SK-N-SH treated with all-trans-retinoic acid at 6 μM for 48 hours (cell line): ENCODE data around the gene CERT1.

Experiments
- ATAC-seq: fragments of 200-7000 bp; cut with Tn5 transposase; 3 replicates; pipeline ENCODE4 v1.9.1; 2020; ENCODE audit warnings: mild to moderate bottlenecking, moderate library complexity
- BACH2 ChIP-seq: fragments of 250-450 bp; sonication (Bioruptor Pico); IDR thresholded peaks from 2 replicates; pipeline ENCODE4 v1.9.0; 2021; ENCODE audit warnings: mild to moderate bottlenecking, borderline replicate concordance
- ESRRG ChIP-seq: fragments of 250-450 bp; sonication (Bioruptor Pico); IDR thresholded peaks from 2 replicates; pipeline ENCODE4 v1.6.1; 2021; ENCODE audit warnings: mild to moderate bottlenecking
- ISL1 ChIP-seq: fragments of 250-450 bp; sonication (Bioruptor Pico); IDR thresholded peaks from 2 replicates; pipeline ENCODE4 v2.1.2; 2022; ENCODE audit warnings: mild to moderate bottlenecking, moderate library complexity
- OSR1 ChIP-seq: fragments of 250-450 bp; sonication (Bioruptor Pico); IDR thresholded peaks from 2 replicates; pipeline ENCODE4 v1.8.0; 2022; ENCODE audit warnings: moderate library complexity, mild to moderate bottlenecking, inconsistent platforms
- PPARA ChIP-seq: fragments of 250-450 bp; sonication (Bioruptor Pico); IDR thresholded peaks from 2 replicates; pipeline ENCODE4 v1.5.0; 2020; ENCODE audit warnings: mild to moderate bottlenecking, borderline replicate concordance
- RARB ChIP-seq: fragments of 250-450 bp; sonication (Bioruptor Pico); IDR thresholded peaks from 2 replicates; pipeline ENCODE4 v1.8.0; 2021; ENCODE audit warnings: mild to moderate bottlenecking, moderate library complexity
- SNAI2 ChIP-seq: fragments of 250-450 bp; sonication (Bioruptor Pico); IDR thresholded peaks from 2 replicates; pipeline ENCODE4 v1.5.0; 2020; ENCODE audit warnings: mild to moderate bottlenecking, moderate library complexity
- TOX ChIP-seq: fragments of 250-450 bp; sonication (Bioruptor Pico); IDR thresholded peaks from 2 replicates; pipeline ENCODE4 v1.8.0; 2021; ENCODE audit warnings: mild to moderate bottlenecking, moderate library complexity, borderline replicate concordance
- ZC3H10 ChIP-seq: fragments of 250-450 bp; sonication (Bioruptor Pico); IDR thresholded peaks from 2 replicates; pipeline ENCODE4 v1.5.1; 2021; ENCODE audit warnings: mild to moderate bottlenecking, moderate library complexity
- ZFP30 ChIP-seq: fragments of 450-650 bp; formaldehyde crosslinking; IDR thresholded peaks from 2 replicates; pipeline ENCODE4 v1.5.0; 2022; ENCODE audit warnings: mild to moderate bottlenecking, moderate library complexity
- ZNF8 ChIP-seq: fragments of 450-650 bp; formaldehyde crosslinking; IDR thresholded peaks from 2 replicates; pipeline ENCODE4 v1.5.0; 2020; ENCODE audit warnings: mild to moderate bottlenecking, moderate library complexity
- TF ChIP-seq, protein P1 (sequence below): fragments of 250-450 bp; sonication (Bioruptor Pico); IDR thresholded peaks from 2 replicates; pipeline ENCODE4 v1.8.0; 2020; ENCODE audit warnings: mild to moderate bottlenecking, moderate library complexity, borderline replicate concordance
- TF ChIP-seq, protein P2 (sequence below): fragments of 250-450 bp; sonication (Bioruptor Pico); IDR thresholded peaks from 2 replicates; pipeline ENCODE4 v1.5.1; 2020; ENCODE audit warnings: low read depth, mild to moderate bottlenecking, moderate library complexity
- TF ChIP-seq, protein P3 (sequence below): fragments of 250-450 bp; sonication (Bioruptor Pico); IDR thresholded peaks from 2 replicates; pipeline ENCODE4 v1.5.0; 2020; ENCODE audit warnings: mild to moderate bottlenecking, moderate library complexity
- TF ChIP-seq, protein P4 (sequence below): fragments of 250-450 bp; sonication (Bioruptor Pico); IDR thresholded peaks from 2 replicates; pipeline ENCODE4 v1.5.1; 2021; ENCODE audit warnings: mild to moderate bottlenecking, moderate library complexity

The CERT1 gene

DNA sequence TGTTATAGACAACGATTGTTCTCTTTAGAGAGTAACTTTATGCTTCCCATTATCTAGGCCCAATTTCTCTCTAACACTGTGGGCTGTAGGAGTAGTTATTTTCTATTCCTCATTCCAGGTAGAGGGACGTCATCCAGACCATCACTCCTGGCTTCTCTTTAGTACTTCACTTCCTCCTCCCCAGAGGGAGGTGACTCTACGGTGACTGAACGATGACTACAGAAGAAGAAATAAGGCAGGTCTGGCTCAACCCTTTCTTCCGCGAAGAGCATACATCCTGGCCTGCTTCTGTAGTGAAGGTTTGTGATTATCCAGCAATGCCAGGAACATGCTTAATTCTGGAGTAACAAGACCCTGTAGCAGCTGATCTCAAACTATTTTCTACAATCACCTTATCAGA, 123.6 kb downstream of the CERT1 start:
- ATAC-seq, result no peak
- TF ChIP-seq ESRRG (CRISPR knock-in tag), result no peak
- no peak for TF ChIP-seq RARB
- TF ChIP-seq, protein P1, sequence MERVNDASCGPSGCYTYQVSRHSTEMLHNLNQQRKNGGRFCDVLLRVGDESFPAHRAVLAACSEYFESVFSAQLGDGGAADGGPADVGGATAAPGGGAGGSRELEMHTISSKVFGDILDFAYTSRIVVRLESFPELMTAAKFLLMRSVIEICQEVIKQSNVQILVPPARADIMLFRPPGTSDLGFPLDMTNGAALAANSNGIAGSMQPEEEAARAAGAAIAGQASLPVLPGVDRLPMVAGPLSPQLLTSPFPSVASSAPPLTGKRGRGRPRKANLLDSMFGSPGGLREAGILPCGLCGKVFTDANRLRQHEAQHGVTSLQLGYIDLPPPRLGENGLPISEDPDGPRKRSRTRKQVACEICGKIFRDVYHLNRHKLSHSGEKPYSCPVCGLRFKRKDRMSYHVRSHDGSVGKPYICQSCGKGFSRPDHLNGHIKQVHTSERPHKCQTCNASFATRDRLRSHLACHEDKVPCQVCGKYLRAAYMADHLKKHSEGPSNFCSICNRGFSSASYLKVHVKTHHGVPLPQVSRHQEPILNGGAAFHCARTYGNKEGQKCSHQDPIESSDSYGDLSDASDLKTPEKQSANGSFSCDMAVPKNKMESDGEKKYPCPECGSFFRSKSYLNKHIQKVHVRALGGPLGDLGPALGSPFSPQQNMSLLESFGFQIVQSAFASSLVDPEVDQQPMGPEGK (CRISPR knock-in tag), result no peak
- TF ChIP-seq OSR1, result no peak
- TF ChIP-seq, protein P2, sequence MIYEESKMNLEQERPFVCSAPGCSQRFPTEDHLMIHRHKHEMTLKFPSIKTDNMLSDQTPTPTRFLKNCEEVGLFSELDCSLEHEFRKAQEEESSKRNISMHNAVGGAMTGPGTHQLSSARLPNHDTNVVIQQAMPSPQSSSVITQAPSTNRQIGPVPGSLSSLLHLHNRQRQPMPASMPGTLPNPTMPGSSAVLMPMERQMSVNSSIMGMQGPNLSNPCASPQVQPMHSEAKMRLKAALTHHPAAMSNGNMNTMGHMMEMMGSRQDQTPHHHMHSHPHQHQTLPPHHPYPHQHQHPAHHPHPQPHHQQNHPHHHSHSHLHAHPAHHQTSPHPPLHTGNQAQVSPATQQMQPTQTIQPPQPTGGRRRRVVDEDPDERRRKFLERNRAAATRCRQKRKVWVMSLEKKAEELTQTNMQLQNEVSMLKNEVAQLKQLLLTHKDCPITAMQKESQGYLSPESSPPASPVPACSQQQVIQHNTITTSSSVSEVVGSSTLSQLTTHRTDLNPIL (CRISPR knock-in tag), result no peak
- TF ChIP-seq TOX (CRISPR knock-in tag), result no peak
- TF ChIP-seq, protein P3, sequence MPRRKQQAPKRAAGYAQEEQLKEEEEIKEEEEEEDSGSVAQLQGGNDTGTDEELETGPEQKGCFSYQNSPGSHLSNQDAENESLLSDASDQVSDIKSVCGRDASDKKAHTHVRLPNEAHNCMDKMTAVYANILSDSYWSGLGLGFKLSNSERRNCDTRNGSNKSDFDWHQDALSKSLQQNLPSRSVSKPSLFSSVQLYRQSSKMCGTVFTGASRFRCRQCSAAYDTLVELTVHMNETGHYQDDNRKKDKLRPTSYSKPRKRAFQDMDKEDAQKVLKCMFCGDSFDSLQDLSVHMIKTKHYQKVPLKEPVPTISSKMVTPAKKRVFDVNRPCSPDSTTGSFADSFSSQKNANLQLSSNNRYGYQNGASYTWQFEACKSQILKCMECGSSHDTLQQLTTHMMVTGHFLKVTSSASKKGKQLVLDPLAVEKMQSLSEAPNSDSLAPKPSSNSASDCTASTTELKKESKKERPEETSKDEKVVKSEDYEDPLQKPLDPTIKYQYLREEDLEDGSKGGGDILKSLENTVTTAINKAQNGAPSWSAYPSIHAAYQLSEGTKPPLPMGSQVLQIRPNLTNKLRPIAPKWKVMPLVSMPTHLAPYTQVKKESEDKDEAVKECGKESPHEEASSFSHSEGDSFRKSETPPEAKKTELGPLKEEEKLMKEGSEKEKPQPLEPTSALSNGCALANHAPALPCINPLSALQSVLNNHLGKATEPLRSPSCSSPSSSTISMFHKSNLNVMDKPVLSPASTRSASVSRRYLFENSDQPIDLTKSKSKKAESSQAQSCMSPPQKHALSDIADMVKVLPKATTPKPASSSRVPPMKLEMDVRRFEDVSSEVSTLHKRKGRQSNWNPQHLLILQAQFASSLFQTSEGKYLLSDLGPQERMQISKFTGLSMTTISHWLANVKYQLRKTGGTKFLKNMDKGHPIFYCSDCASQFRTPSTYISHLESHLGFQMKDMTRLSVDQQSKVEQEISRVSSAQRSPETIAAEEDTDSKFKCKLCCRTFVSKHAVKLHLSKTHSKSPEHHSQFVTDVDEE (CRISPR knock-in tag), result no peak
- no peak for TF ChIP-seq PPARA (CRISPR knock-in tag)
- no peak for TF ChIP-seq BACH2
- TF ChIP-seq SNAI2 (CRISPR knock-in tag), result no peak
- no peak for TF ChIP-seq ZNF8 (CRISPR knock-in tag)
- no peak for TF ChIP-seq ZC3H10 (CRISPR knock-in tag)

DNA sequence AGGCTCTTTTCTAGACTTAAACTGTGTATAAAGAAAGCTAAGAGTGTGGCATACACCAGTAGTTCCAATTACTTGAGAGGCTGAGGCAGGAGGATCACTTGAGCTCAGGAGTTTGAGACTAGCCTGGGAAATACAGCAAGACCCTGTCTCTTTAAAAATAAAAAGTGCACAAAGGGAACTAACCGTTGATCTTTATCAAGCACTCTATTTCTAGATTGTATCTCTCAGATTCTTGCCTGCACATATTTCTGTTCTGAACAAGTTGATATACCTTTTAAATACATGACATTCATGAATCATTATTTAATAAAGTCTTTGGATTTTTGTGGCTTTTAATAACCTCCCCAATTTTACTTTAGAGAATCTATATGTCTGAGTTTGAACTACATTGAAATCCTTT, 127.2 kb downstream of the CERT1 start:
- peak; percentile 54 for ATAC-seq
- no peak for TF ChIP-seq RARB
- TF ChIP-seq, protein P3 (CRISPR knock-in tag), result no peak
- TF ChIP-seq ESRRG (CRISPR knock-in tag), result no peak
- TF ChIP-seq ZFP30, result no peak
- no peak for TF ChIP-seq ZNF8 (CRISPR knock-in tag)
- TF ChIP-seq ISL1 (CRISPR knock-in tag), result peak; percentile 67
- TF ChIP-seq, protein P1 (CRISPR knock-in tag), result no peak
- TF ChIP-seq ZC3H10 (CRISPR knock-in tag), result no peak

DNA sequence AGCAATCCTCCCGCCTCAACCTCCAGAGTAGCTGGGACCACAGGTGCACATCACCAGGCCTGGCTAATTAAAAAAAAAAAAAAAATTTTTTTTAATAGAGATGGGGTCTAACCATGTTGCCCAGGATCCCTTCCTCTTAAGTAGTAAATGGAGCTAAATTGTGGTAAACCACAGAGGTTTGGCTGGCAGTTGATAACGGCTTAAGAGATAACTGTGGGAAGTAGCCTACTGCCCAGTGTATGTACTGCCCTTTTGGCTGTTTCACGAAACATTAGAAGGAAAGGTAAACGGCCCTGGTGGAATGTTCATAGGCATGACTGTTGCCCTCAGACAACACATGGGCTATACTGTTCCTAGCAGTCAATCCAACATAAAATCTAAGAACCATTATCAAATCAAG, 130.0 kb downstream of the CERT1 start:
- no peak for ATAC-seq
- TF ChIP-seq, protein P1 (CRISPR knock-in tag), result no peak
- TF ChIP-seq, protein P4, sequence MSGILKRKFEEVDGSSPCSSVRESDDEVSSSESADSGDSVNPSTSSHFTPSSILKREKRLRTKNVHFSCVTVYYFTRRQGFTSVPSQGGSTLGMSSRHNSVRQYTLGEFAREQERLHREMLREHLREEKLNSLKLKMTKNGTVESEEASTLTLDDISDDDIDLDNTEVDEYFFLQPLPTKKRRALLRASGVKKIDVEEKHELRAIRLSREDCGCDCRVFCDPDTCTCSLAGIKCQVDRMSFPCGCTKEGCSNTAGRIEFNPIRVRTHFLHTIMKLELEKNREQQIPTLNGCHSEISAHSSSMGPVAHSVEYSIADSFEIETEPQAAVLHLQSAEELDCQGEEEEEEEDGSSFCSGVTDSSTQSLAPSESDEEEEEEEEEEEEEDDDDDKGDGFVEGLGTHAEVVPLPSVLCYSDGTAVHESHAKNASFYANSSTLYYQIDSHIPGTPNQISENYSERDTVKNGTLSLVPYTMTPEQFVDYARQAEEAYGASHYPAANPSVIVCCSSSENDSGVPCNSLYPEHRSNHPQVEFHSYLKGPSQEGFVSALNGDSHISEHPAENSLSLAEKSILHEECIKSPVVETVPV (CRISPR knock-in tag), result no peak
- TF ChIP-seq, all 23 proteins: peak for 0
